NCI-H510A (cell line): ENCODE data around the gene ERMAP.
"Not testable (repeated sequence)": the region's sequence is repeated elsewhere in the genome, so short reads cannot be mapped to it uniquely, and the experiment has no call there.

Experiments
- DNase-seq: peaks from one replicate; lab custom pipeline; 2025; lab: John Stamatoyannopoulos, UW

ERMAP gene

GRCh38 chr1:42845193-42845592 lies 28.3 kb downstream of the ERMAP start:
- no peak for DNase-seq

DNA sequence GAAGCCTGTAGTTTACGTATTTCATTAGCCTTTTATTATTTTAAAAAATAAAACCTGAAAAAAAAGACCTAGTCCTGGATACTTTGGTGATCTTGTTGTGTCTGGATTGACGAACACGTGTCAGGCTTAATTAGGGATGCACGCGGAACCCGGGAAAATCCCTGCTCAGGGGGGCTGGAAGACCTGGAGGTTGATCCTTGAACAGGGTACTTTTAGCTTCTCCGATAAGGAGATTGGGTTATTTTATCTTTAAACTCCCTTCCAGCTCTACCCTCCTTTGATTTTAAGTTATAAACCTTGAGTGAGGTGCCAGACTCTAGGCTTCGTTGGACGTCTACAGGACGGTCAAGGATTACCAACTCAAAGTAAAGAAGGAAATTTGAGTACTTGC lies 28.9 kb downstream of the ERMAP start:
- DNase-seq: no peak

- peak; percentile 95 for DNase-seq
Observed at GRCh38 chr1:42846257-42847110, 29.6 kb downstream of the ERMAP start, which contains the start of gene ZNF691. Gene ZNF691 (plus strand): TSS chr1:42846613. CDS start chr1:42849659, 3,046 bp downstream.

- DNase-seq: no peak
Observed at GRCh38 chr1:42847111-42847595, 30.2 kb downstream of the ERMAP start.

DNA sequence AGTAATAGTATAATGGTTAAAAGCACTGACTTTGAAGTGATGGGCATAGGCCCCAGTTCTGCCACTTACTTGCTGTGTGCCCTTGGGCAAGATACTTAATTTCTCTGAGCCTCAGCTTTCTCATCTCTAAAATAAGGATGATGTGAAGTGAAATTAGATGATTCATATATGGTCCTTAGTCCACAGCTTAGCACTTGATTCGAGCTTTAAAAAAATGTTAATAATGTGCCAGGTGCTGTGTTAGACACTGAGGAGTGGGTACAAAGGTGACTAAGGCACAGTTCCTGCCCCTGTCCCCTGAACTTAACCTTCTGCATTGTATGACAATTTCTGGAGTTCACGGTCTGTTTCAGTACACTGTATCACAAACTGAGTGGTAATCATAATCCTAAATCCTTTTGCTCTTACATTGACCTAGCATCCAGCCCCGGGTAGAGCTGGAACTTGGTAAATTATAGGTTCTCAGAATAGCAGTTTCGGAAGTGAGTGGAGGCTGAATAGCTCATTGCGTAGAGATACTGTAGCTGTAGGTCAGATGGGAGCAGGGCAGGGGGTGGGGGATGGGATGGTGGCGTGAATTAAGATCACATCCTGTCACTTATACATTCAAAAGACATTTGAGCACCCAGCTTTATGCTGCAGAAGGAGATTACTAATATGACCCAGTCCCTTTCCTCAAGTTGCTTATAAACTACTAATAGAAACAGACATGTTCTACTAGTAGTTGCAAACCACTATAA lies 31.0 kb downstream of the ERMAP start:
- no peak for DNase-seq

DNA sequence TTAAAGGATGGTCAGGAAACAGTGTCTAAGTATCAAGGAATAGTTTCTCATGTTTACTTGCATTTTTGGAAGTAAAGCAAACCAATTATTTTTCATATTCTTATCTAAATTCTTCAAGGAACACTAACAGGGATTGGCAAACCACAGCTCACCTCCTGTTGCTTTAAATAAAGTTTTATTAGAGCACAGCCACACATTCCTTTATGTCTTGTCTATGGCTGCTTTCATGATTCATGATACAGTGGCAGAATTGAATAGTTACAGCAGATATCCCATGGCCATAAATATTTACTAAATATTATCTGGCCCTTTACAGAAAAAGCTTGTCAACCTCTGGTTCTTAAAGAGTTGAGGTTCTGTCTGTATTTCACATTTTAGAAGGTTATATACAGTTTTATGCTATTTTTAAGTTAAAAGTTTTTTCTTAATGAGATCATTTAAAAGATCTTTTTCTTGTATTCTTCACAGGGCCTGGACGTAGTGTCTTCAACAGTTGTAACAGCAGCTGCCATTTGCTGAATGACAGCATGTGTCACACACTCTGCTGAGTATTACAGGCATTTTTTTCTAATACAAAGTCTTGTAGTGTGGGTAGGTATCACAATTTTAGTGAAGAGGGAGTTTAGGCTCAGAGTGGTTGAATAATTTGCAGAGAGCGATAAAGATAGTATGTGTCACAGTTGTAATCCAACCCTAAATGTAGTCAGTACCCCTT lies 32.1 kb downstream of the ERMAP start:
- DNase-seq: no peak

DNA sequence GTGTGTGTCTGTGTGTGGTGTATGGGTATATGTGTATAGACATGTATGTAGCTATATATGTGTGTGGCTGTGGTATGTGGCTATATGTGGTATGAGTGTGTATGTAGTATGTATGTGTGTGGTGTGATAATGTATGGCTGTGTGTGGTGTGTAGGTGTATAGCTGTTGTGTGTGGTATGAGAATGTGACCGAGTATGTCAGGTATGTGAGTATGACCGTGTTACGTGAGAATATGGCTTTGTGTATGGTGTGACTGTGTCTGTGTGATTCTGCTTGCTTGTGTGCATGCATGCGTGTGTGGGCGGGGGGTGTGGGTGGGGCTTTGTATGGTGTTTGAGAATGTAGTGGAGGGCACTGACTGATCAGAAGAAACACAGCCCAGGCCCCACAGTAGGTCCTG lies 33.0 kb downstream of the ERMAP start:
- DNase-seq: no peak

GRCh38 chr1:42851420-42851819 lies 34.5 kb downstream of the ERMAP start:
- no peak for DNase-seq

DNA sequence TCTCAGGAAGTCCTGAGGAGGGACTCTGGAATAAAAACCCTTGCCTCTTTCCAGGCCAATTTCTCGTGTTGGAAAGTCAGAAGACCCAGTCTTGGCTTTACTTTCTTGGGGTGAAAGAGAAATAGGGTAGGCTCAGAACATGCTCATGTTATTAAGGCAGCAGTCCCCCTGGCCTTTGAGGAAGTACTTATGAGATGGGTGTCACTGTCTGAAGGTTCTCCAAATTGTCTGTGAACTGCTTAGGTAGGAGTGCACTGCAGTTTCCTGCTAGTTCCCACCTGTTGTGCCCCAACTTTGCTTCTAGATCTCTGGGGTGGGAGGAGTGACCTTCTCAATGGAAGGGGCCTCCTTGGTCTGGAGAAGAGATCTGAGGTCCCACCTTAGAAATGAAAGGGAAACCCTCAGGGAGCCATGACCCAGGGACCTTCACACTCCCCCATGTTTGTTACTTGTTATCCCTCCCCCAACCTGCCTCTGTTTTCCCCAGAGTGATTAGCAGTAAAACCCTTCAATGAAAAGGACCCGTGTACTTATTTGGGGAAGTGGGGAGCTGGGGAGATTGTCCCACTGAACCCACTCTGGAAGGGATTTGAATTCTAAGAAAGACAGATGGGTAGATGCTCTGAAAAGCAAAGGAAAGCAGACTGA lies 35.2 kb downstream of the ERMAP start:
- no peak for DNase-seq

DNA sequence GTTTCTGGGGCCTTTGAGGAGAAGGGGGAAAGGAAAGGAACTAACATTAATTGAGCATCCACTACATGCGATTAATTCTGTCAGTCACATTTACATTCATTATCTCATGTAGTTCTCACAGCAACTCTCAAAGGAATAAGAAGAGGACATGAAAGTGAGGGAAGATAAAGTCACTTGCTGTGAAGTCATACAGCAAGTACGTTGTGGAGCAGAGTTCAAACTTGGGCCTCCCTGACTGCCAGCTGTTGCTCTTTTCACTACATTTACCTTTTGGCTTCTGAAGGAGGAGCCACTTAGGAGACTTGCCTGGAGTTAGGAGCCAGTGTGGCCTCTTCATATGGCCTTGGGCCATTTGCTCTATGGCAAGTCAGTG lies 35.7 kb downstream of the ERMAP start:
- DNase-seq: no peak

DNA sequence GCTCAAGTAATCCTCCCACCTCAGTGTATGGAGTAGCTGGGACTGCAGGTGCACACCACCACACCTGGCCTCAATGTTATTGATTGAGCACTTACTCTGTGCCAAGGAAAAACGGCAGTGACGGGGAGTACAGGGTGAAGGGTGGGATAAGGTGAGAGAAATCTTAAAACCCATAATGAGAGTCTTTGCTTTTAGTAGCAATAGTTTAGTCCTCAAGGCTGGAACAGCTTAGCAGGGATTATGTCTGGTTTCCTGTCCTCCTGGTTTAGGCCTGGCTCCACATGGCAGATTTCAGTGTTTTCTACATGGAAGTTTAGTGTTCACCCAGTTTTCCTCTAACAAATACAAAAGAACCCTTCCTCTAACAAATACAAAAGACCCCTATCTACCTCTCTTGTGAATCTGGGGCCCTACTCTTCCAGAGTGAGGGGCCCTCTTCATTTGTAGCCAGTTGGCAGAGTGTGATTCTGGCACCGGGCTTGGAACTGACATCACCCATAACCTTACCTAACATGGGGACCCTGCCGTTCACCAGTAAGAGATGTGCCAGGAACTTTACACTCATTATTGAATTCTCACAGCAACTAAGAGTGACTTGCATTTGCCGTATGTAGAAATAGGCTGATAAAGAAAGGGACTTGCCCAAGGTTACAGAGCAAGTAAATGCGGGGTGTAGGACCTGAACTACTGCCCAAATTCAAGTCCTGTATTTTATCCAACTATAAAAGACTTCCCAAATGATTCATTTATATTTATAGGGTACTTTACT lies 36.4 kb downstream of the ERMAP start:
- no peak for DNase-seq

DNA sequence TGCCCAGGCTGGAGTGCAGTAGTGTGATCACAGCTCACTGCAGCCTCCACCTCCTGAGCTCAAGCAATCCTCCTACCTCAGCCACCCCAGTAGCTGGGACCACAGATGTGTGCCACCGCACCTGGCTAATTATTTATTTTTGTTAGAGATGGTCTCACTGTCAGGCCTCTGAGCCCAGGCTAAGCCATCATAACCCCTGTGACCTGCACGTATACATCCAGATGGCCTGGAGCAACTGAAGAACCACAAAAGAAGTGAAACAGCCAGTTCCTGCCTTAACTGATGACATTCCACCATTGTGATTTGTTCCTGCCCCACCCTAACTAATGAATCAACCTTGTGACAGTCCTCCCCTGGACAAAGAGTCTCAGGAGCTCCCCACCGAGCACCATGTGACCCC lies 39.6 kb downstream of the ERMAP start:
- not testable (repeated sequence) for DNase-seq

DNA sequence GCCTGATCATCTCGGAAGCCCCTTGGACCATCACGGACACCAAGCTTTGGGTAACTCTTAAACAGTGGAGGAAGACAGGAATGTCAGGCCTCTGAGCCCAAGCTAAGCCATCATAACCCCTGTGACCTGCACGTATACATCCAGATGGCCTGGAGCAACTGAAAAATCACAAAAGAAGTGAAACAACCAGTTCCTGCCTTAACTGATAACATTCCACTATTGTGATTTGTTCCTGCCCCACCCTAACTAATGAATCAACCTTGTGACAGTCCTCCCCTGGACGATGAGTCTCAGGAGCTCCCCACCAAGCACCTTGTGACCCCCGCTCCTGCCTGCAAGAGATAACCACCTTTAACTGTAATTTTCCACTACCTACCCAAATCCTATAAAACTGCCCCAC lies 42.4 kb downstream of the ERMAP start:
- DNase-seq: not testable (repeated sequence)

DNA sequence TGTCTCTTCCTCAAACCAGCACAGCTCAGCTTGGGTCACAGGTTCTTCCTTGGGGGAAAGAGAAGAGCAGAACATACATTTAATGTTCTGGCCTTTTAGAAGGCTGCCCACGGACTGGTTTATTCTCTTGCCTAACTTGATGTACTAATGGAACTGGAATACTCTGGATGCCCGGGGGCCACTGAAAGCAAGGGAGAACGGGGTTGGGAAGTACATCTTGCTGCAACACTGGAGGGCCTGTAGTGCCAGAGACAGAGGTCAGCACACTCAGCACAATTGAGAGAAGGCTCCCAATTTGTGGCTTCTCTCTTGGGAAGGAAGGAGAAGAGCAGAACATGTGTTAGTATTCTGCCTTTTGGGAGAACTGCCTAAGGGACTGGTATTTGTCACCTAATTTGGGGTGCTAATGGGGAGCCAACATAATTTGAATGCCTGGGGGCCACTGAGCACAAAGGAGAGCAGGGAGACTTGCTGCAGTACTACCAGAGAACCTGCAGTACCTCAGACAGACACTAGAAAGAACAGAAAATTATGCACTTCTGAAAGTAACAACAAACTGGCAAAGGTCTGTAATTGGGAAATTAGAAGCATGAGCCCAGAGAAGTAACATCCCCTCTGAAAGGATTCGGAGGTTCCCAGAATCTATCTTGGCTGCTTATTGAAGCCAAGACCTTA lies 43.6 kb downstream of the ERMAP start:
- DNase-seq: no peak

DNA sequence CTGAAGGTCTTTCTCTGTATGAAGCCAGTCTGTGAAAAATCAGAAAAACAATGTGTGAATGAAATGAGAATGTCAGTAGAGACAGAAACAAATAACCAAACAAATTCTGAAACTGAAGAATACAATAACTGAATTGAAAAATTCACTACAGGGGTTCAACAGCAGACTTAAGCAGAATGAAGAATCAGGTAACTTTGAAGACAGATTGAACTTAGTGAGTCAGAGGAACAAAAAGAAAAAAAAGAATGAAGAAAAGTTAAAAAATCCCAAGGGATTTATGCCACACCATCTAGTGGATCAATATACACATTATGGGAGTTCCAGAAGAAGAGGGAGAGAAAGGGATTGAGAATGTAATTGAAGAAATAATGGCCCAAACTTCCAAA lies 44.1 kb downstream of the ERMAP start:
- no peak for DNase-seq

GRCh38 chr1:42866549-42866948 lies 49.6 kb downstream of the ERMAP start:
- no peak for DNase-seq

- not testable (repeated sequence) for DNase-seq
Observed at GRCh38 chr1:42868466-42868865, 51.5 kb downstream of the ERMAP start.

- DNase-seq: not testable (repeated sequence)
Observed at GRCh38 chr1:42869254-42869653, 52.3 kb downstream of the ERMAP start.

GRCh38 chr1:42869751-42870150 lies 52.8 kb downstream of the ERMAP start:
- not testable (repeated sequence) for DNase-seq

- not testable (repeated sequence) for DNase-seq
Observed at GRCh38 chr1:42873108-42873507, 56.2 kb downstream of the ERMAP start.

DNA sequence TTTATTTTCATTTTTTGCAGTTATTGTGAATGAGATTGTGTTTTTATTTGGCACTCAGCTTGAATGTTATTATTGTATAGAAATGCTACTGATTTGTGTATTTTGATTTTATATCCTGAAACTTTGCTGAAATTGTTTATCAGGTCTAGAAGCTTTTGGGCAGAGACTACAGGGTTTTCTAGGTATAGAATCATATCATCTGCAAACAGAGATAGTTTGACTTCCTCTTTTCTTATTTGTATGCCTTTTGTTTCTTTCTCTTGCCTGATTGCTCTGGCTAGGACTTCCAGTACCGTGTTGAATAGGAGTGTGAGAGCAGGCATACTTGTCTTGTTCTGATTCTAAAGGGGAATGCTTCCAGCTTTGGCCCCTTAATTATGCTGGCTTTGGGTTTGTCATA lies 56.7 kb downstream of the ERMAP start:
- DNase-seq: no peak
